NB4 (cell line): Measurements from ENCODE around the gene CMIP.

Experiments
- MAX ChIP-seq: IDR thresholded peaks from 2 replicates; pipeline ENCODE4 v1.6.1; 2011; ENCODE audit warnings: low read depth, low read length
- MYC ChIP-seq: IDR thresholded peaks from 2 replicates; pipeline ENCODE4 v1.6.1; 2011; ENCODE audit warnings: low read depth, low read length
- POLR2A ChIP-seq: IDR thresholded peaks from 2 replicates; pipeline ENCODE4 v1.6.1; 2011; ENCODE audit warnings: mild to moderate bottlenecking; ENCODE audit not compliant: insufficient read length; ENCODE audit errors: extremely low read depth
- TF ChIP-seq, protein P1 (sequence below): IDR thresholded peaks from one replicate; pipeline ENCODE4 v1.5.1; 2012; ENCODE audit warnings: low read depth, low read length

DNA sequence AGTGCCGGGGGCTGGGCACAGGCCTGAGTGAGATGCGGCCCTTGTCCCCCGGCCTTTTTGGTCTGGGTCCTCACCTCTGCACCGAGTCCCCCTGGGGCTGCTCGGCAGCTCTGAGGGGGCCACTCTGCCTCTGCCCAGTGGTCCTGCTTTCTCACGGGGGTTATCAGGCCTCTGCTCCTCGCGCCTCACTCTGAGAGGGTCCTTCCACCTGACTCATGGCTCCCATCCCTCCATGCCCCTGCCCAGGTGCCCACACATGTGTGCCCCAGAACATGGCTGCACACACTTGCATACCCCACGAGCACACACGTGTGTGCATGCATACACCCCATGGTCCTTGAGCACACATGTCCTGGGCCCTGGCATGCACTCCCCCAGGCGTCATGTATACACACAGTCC is 53.7 kb downstream of the CMIP start:
- TF ChIP-seq, protein P1, sequence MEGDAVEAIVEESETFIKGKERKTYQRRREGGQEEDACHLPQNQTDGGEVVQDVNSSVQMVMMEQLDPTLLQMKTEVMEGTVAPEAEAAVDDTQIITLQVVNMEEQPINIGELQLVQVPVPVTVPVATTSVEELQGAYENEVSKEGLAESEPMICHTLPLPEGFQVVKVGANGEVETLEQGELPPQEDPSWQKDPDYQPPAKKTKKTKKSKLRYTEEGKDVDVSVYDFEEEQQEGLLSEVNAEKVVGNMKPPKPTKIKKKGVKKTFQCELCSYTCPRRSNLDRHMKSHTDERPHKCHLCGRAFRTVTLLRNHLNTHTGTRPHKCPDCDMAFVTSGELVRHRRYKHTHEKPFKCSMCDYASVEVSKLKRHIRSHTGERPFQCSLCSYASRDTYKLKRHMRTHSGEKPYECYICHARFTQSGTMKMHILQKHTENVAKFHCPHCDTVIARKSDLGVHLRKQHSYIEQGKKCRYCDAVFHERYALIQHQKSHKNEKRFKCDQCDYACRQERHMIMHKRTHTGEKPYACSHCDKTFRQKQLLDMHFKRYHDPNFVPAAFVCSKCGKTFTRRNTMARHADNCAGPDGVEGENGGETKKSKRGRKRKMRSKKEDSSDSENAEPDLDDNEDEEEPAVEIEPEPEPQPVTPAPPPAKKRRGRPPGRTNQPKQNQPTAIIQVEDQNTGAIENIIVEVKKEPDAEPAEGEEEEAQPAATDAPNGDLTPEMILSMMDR, result no peak
- TF ChIP-seq POLR2A (no peak), MAX (no peak), MYC (no peak)
